GM19397 (cell line): ENCODE measurements around the gene ATP5F1D.

Experiments used
- ATAC-seq: cut with Tn5 transposase; IDR thresholded peaks from one replicate; pipeline ENCODE4 v1.9.1; 2021; ENCODE audit warnings: mild to moderate bottlenecking, moderate library complexity; ENCODE audit not compliant: unreplicated experiment

The ATP5F1D gene

GRCh38 chr19:1278713-1279660, 37.4 kb downstream of the ATP5F1D start:
- no peak for ATAC-seq

GRCh38 chr19:1279782-1280341, 38.3 kb downstream of the ATP5F1D start:
- ATAC-seq: no peak

- ATAC-seq: no peak
These were observed 39.4 kb downstream of the ATP5F1D start for GRCh38 chr19:1280636-1281568.

- ATAC-seq: no peak
These were observed 40.2 kb downstream of the ATP5F1D start for GRCh38 chr19:1281569-1282287.

GRCh38 chr19:1282588-1283206, 41.1 kb downstream of the ATP5F1D start:
- no peak for ATAC-seq

- ATAC-seq: no peak
These were observed 41.8 kb downstream of the ATP5F1D start for GRCh38 chr19:1283207-1283916.

- no peak for ATAC-seq
These were observed 42.4 kb downstream of the ATP5F1D start for GRCh38 chr19:1283917-1284292.

- no peak for ATAC-seq
These were observed 42.9 kb downstream of the ATP5F1D start for GRCh38 chr19:1284293-1284978.

- ATAC-seq: no peak
These were observed 43.6 kb downstream of the ATP5F1D start for GRCh38 chr19:1284979-1285736.

GRCh38 chr19:1285737-1286360, 44.3 kb downstream of the ATP5F1D start, which contains the start of gene EFNA2:
EFNA2 (plus strand) TSS chr19:1285873; CDS start chr19:1286169, 296 bp downstream.
- no peak for ATAC-seq

- no peak for ATAC-seq
These were observed 45.2 kb downstream of the ATP5F1D start for GRCh38 chr19:1286487-1287353.

GRCh38 chr19:1287354-1288225, 46.0 kb downstream of the ATP5F1D start:
- no peak for ATAC-seq

- ATAC-seq: no peak
These were observed 46.7 kb downstream of the ATP5F1D start for GRCh38 chr19:1288226-1288612.

GRCh38 chr19:1288833-1289685, 47.5 kb downstream of the ATP5F1D start:
- no peak for ATAC-seq

- ATAC-seq: no peak
These were observed 48.1 kb downstream of the ATP5F1D start for GRCh38 chr19:1289686-1290025.
